Progenitor cell of endocrine pancreas (in vitro differentiated cells): ENCODE results near the gene PPP2CA. TPM values are rescaled to one million over a fixed set of nuclear protein-coding genes. Genes with fewer than 3 reads are reported as not detected.
"Not testable (repeated sequence)": the region's sequence is repeated elsewhere in the genome, so short reads cannot be mapped to it uniquely, and the experiment has no call there.

Experiments
- DNase-seq: peaks from one replicate; pipeline ENCODE4 v3.0.0; 2021; ENCODE audit warnings: low spot score; ENCODE audit not compliant: unreplicated experiment
- H3K27ac Mint-ChIP-seq: 2 replicates; pipeline ENCODE4 v1.8.0; 2021; ENCODE audit warnings: mild to moderate bottlenecking, moderate library complexity, mixed read lengths
- H3K27me3 Mint-ChIP-seq: 2 replicates; pipeline ENCODE4 v1.8.0; 2021; ENCODE audit warnings: mixed read lengths
- H3K36me3 Mint-ChIP-seq: 2 replicates; pipeline ENCODE4 v1.8.0; 2022; ENCODE audit warnings: mixed read lengths; ENCODE audit not compliant: insufficient read depth
- H3K4me1 Mint-ChIP-seq: 2 replicates; pipeline ENCODE4 v1.8.0; 2021; ENCODE audit warnings: low read depth, mixed read lengths
- H3K4me3 Mint-ChIP-seq: 2 replicates; pipeline ENCODE4 v1.8.0; 2021; ENCODE audit warnings: low read depth, mild to moderate bottlenecking, moderate library complexity, mixed read lengths
- H3K9me3 Mint-ChIP-seq: 2 replicates; pipeline ENCODE4 v1.8.0; 2021; ENCODE audit warnings: low read depth, mixed read lengths
- total RNA-seq: library from RNA; stranded (reverse); gene quantifications from 2 replicates; pipeline ENCODE4 v1.2.1, GENCODE V29; 2021
- TF ChIP-seq, protein P1 (sequence below): fragments of 200-600 bp; sonication (generic); IDR thresholded peaks from one replicate; pipeline ENCODE4 v1.5.0; 2021; ENCODE audit warnings: antibody characterized with exemption, mild to moderate bottlenecking; ENCODE audit not compliant: unreplicated experiment

The PPP2CA gene
- total RNA-seq, 1 donor from 2014 or later, result 157 TPM

DNA sequence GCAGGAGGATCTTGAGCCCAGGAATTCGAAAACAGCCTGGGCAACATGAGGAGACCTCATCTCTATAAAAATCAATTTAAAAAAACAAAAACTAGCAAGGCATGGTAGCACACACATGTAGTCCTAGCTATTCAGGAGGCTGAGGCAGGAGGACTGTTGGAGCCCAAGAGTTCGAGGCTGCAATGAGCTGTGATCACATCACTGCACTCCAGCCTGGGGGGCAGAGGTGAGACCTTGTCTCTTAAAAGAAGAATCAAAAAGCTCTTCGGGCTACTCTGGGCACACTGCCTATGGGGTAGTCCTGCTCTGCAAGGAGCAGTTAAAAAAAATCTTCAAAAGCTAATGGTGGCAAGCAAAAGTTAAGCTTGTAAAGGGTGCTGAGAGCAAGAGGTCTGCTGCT, 72.6 kb downstream of the PPP2CA start:
- no peak overlapping the region for H3K4me3 Mint-ChIP-seq
- peaks cover 19% of the 10 kb centered on the region for H3K36me3 Mint-ChIP-seq

DNA sequence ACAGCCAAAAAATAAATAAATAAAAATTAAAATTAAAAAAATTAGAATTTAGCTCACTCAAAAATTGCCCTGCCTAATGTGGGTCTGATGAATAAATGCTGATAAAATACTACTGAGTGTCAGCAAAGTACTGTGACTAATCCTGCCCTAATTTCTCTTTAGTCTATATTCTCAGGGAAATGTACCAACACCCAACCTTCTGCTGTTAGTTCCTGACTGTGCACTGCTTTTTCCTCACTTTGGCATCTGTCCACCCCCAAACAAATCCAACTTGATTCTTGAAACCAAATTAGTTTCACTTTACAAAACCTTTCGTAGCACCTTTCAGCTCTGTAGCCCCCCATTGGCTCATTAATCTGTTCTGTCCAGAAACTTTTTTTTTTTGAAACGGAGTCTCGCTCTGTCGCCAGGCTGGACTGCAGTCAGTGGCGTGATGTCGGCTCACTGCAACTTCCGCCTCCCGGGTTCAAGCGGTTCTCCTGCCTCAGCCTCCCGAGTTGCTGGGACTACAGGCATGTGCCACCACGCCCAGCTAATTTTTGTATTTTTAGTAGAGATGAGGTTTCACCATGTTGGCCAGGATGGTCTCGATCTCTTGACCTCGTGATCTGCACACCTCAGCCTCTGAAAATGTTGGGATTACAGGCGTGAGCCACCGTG, 73.6 kb downstream of the PPP2CA start:
- not testable (repeated sequence) for H3K9me3 Mint-ChIP-seq, H3K27ac Mint-ChIP-seq, H3K4me3 Mint-ChIP-seq, DNase-seq, H3K27me3 Mint-ChIP-seq
- Mint-ChIP-seq H3K36me3 (peaks cover 17% of the 10 kb centered on the region), H3K4me1 (peaks cover 11% of the 10 kb centered on the region)

More for the DNA sequence above, 72.6 kb downstream of the PPP2CA start:
- H3K27ac Mint-ChIP-seq, result no peak overlapping the region
- no peaks in the 10 kb centered on the region for H3K9me3 Mint-ChIP-seq
- no peak for DNase-seq
- peaks cover 11% of the 10 kb centered on the region for H3K4me1 Mint-ChIP-seq
- no peaks in the 10 kb centered on the region for H3K27me3 Mint-ChIP-seq
- TF ChIP-seq, protein P1, sequence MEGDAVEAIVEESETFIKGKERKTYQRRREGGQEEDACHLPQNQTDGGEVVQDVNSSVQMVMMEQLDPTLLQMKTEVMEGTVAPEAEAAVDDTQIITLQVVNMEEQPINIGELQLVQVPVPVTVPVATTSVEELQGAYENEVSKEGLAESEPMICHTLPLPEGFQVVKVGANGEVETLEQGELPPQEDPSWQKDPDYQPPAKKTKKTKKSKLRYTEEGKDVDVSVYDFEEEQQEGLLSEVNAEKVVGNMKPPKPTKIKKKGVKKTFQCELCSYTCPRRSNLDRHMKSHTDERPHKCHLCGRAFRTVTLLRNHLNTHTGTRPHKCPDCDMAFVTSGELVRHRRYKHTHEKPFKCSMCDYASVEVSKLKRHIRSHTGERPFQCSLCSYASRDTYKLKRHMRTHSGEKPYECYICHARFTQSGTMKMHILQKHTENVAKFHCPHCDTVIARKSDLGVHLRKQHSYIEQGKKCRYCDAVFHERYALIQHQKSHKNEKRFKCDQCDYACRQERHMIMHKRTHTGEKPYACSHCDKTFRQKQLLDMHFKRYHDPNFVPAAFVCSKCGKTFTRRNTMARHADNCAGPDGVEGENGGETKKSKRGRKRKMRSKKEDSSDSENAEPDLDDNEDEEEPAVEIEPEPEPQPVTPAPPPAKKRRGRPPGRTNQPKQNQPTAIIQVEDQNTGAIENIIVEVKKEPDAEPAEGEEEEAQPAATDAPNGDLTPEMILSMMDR, result no peak

DNA sequence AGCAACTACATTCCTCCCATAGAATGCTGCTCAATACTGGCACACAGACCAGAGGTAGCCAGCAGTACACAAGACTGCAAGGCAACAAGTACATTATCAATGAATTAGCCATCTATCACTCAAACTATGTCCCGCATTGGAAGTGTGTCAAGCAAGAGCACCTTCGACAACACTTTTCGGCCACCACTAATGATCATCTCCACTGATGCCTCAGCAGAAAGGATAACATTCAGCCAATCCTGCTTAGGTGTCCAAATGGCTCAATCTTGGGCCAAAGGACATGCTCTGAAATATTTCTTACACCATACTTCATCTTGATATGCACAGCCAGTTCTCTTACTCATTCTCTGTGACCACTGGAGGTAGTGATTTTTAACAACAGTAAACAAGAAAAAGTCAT, 74.2 kb downstream of the PPP2CA start:
- Mint-ChIP-seq H3K36me3 (peaks cover 17% of the 10 kb centered on the region), H3K27ac (no peak overlapping the region), H3K4me1 (peaks cover 11% of the 10 kb centered on the region), H3K4me3 (no peak overlapping the region), H3K9me3 (no peaks in the 10 kb centered on the region), H3K27me3 (no peaks in the 10 kb centered on the region)
- TF ChIP-seq, protein P1, result no peak
- DNase-seq, result no peak

DNA sequence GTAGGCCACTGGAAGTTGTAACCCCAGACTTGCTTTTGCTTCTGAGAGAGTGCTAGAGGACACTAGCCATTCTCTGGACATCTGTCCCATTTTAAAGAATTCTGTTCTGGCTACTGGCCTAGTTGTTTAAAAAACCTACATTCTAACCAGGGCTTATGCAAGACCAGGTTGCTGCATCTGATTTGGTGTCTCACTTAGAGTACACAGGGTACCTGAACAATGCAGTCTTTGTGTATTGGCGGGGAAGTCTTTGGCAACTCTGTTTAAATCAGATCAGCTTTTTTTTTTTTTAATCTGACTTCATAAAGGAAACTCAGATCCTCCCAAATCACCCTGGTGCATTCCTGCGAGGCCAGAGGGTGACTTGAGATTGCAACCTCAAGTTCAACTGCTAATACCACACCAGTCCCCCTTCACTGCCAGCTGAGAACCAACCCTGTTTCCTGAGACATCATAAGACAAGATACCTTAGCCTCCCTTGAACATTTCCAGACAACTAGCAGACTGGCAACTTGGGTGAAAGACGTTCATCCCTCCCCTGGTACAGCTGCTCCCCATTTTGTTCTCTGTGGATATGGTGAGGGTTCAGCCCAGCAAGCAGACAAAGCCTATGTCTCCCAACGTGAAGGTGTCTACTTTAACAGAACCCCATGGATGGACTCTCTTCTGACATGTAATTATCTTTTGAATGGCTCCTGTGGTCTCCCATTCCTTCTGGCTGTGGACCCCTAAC, 76.1 kb downstream of the PPP2CA start:
- TF ChIP-seq, protein P1, result no peak
- Mint-ChIP-seq H3K9me3 (no peaks in the 10 kb centered on the region), H3K27ac (peak overlapping the region; percentile 77), H3K36me3 (peaks cover 14% of the 10 kb centered on the region), H3K27me3 (no peaks in the 10 kb centered on the region), H3K4me3 (no peak overlapping the region), H3K4me1 (peaks cover 11% of the 10 kb centered on the region)
- DNase-seq, result no peak

DNA sequence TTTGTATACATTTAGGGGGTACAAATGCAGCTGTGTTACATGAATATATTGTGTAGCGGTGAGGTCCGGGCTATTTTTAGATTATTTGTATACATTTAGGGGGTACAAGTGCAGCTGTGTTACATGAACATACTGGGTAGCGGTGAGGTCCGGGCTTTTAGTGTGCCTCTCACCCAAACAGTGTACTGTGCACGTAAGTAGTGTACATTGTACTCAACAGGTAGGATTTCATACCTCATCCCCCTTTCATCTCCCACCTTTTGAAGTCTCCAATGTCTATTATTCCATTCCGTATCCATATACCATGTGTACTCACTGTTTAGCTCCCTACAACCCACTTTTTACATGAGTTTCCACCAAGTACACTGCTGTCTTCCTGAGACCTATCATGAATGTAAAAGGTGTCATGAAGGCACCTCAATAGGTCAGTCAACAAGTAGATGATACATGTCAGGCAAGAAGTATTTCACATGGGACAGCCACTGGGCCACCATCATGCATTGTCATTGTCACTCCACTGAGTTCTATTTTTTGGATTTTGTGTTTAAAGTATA, 76.8 kb downstream of the PPP2CA start:
- H3K9me3 Mint-ChIP-seq, result no peaks in the 10 kb centered on the region
- no peaks in the 10 kb centered on the region for H3K27me3 Mint-ChIP-seq
- H3K27ac Mint-ChIP-seq, result peak overlapping the region; percentile 77
- TF ChIP-seq, protein P1, result no peak
- H3K36me3 Mint-ChIP-seq, result peaks cover 14% of the 10 kb centered on the region
- DNase-seq, result no peak
- H3K4me1 Mint-ChIP-seq, result peaks cover 11% of the 10 kb centered on the region
- H3K4me3 Mint-ChIP-seq, result no peak overlapping the region
